Mammary microvascular endothelial cell (primary cell): Measurements from ENCODE around the gene PCDHGA1. TPM values are rescaled to one million over a fixed set of nuclear protein-coding genes. Genes with fewer than 3 reads are reported as not detected.

ENCODE experiments used
- total RNA-seq: library from RNA; depleted of rRNA; stranded (reverse); fragments of >200 nt; gene quantifications from 2 replicates; pipeline ENCODE4 v1.2.3, GENCODE V29; 2015

PCDHGA1 gene
- total RNA-seq, 1 donor from 2014 or later = 0.20 TPM

DNA sequence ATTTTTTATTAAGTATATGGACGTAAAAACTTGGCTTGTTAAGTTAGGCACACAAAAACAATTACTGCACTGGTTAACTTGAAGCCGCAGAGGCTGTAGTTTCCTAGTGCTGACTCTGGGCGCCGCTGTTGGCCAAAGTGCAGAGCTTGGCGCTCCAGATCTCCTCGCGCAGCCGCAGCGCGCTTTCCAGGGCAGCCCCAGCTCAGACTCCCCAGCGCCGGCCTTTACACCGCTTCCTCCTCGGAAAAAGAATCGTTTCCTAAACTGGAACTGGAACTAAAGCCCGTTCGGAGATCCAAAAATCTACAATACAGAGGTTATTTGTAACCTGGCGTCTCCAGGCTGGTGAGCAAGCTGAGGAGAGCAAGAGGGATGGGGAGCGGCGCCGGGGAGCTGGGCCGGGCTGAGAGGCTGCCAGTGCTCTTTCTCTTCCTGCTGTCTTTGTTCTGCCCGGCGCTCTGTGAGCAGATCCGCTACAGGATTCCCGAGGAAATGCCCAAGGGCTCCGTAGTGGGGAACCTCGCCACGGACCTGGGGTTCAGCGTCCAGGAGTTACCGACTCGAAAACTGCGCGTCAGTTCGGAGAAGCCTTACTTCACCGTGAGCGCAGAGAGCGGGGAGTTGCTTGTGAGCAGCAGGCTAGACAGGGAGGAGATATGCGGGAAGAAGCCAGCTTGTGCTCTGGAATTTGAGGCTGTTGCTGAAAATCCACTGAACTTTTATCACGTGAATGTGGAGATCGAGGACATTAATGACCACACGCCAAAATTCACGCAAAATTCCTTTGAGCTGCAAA, 67.6 kb downstream of the PCDHGA1 start, which contains the start of gene PCDHGB5:
Gene PCDHGB5, plus strand, starts transcription at position 192 of the 796 bp plus-strand sequence. Its CDS starts 181 bp downstream, at position 373.

GRCh38 chr5:141402553-141403243, 72.4 kb downstream of the PCDHGA1 start, which contains the start of gene PCDHGA9:
PCDHGA9 (plus strand) TSS chr5:141402778; CDS start chr5:141402953, 175 bp downstream.

DNA sequence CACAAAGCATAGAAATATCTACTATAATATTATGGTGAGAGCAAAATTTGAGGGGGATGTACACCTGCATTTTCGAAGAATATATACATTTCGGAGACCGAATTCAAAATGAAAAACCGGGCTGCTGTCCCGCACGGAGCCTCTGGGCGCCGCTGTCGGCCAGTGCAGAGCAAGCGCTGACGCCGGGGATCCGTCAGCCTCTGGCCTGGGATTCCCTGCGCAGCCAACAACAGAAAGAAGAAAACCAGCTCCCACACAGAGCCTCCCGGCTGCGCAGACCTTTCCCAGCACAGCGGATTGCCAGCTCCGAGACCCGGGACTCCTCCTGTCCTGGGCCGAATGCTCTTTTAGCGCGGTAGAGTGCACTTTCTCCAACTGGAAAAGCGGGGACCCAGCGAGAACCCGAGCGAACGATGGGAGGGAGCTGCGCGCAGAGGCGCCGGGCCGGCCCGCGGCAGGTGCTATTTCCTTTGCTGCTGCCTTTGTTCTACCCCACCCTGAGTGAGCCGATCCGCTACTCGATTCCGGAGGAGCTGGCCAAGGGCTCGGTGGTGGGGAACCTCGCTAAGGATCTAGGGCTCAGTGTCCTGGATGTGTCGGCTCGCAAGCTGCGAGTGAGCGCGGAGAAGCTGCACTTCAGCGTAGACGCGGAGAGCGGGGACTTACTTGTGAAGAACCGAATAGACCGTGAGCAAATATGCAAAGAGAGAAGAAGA, 77.6 kb downstream of the PCDHGA1 start, which contains the start of gene PCDHGB6:
Gene PCDHGB6, plus strand, starts transcription at position 232 of the 716 bp plus-strand sequence. Its CDS starts 182 bp downstream, at position 414.

DNA sequence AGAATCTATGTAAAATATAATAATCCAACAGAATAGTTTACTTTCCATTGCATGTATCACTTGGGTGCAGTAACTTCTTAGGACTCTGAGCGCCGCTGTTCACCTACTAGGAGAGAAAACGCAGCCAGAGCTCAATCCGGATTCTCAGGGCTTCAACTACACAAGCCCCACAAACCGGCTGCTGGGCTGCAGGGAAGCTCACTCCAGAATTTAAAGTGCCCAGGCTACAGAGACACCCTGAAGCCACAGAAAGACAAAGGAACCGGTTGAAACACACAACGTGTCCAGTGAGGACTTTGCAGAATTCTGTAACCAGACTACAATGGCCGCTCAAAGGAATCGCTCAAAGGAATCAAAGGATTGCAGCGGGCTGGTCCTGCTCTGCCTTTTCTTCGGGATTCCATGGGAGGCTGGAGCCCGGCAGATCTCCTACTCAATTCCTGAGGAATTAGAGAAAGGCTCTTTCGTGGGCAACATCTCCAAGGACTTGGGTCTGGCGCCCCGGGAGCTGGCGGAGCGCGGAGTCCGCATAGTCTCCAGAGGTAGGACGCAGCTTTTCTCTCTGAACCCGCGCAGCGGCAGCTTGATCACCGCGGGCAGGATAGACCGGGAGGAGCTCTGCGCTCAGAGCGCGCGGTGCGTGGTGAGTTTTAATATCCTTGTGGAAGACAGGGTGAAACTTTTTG, 82.7 kb downstream of the PCDHGA1 start, which contains the start of gene PCDHGA10:
Gene PCDHGA10, plus strand, starts transcription at position 134 of the 686 bp plus-strand sequence. Its CDS starts 189 bp downstream, at position 323.

DNA sequence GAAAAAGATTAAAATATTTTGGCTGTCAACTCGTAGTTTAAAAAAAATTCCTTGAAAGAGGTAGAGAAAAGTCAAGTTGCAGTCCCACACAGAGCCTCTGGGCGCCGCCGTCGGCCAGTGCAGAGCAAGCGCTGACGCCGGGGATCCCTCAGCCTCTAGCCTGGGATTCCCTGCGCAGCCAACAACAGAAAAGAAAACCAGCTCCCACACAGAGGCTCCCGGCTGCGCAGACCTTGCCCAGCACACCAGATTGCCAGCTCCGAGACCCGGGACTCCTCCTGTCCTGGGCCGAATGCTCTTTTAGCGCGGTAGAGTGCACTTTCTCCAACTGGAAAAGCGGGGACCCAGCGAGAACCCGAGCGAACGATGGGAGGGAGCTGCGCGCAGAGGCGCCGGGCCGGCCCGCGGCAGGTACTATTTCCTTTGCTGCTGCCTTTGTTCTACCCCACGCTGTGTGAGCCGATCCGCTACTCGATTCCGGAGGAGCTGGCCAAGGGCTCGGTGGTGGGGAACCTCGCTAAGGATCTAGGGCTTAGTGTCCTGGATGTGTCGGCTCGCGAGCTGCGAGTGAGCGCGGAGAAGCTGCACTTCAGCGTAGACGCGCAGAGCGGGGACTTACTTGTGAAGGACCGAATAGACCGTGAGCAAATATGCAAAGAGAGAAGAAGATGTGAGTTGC, 87.3 kb downstream of the PCDHGA1 start, which contains the start of gene PCDHGB7:
Gene PCDHGB7, plus strand, starts transcription at position 184 of the 679 bp plus-strand sequence. Its CDS starts 183 bp downstream, at position 367.

GRCh38 chr5:141420855-141421488, 90.7 kb downstream of the PCDHGA1 start, which contains the start of gene PCDHGA11:
PCDHGA11 (plus strand) TSS chr5:141421051; CDS start chr5:141421228, 177 bp downstream.

DNA sequence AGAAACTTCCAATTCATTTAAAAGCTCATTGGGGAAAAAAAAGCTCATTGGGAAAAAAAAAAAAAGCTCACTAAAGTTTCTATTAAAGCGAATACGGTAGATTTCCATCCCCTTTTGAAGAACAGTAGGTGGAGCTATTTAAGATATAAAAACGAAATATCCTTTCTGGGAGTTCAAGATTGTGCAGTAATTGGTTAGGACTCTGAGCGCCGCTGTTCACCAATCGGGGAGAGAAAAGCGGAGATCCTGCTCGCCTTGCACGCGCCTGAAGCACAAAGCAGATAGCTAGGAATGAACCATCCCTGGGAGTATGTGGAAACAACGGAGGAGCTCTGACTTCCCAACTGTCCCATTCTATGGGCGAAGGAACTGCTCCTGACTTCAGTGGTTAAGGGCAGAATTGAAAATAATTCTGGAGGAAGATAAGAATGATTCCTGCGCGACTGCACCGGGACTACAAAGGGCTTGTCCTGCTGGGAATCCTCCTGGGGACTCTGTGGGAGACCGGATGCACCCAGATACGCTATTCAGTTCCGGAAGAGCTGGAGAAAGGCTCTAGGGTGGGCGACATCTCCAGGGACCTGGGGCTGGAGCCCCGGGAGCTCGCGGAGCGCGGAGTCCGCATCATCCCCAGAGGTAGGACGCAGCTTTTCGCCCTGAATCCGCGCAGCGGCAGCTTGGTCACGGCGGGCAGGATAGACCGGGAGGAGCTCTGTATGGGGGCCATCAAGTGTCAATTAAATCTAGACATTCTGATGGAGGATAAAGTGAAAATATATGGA, 100.2 kb downstream of the PCDHGA1 start, which contains the start of gene PCDHGA12:
Gene PCDHGA12, plus strand, starts transcription at position 176 of the 782 bp plus-strand sequence. Its CDS starts 253 bp downstream, at position 429.

GRCh38 chr5:141475625-141476131, 145.4 kb downstream of the PCDHGA1 start, which contains the start of gene PCDHGC3:
PCDHGC3 (plus strand) TSS chr5:141475966; CDS start chr5:141476117, 151 bp downstream.

GRCh38 chr5:141484641-141485311, 154.5 kb downstream of the PCDHGA1 start, which contains the start of gene PCDHGC4:
PCDHGC4 (plus strand) TSS chr5:141485030; CDS start chr5:141485174, 144 bp downstream.

DNA sequence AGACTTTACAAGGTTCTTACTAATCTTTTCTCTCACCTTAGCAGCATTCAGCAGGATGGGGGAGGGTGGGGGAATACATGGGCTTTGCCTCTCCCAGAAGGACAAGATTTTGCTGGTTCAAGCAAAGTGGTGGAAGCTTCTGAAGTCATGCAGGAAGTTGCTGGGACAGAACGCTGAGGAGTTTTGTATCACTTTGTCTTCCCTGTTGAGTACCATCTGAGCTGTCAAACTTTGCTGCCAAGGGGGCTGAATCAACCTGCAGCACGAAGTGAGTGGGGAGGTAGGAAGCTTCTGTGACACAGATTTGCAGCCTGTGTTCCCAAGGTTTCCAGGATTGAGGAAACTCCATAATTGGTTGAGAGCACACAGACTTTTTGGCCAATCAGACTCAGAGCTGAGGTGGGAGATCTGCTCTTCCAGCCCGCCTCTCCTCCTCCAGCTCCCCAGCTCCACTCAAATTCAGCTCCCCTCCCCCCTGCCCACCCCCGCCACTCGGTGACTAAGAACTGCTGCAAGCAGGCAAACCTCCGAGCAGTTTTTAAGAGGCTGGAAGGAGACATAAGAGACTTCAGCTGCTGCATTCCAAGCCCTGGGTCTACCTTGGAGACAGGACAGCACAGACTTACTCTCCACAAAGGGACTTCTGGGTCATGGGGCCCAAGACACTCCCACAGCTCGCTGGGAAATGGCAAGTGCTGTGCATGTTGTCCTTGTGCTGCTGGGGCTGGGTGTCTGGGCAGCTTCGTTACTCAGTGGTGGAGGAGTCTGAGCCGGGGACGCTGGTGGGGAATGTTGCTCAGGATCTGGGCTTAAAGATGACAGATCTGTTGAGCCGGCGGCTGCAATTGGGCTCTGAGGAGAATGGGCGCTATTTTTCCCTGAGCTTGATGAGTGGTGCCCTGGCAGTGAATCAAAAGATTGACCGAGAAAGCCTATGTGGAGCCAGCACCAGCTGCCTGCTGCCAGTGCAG, 158.6 kb downstream of the PCDHGA1 start, which contains the start of gene PCDHGC5:
Gene PCDHGC5, plus strand, starts transcription at position 491 of the 971 bp plus-strand sequence. Its CDS starts 160 bp downstream, at position 651.

Other genes with a start within 250 kb of the PCDHGA1 start
- gene PCDHB2, start 235.9 kb upstream of the PCDHGA1 start, total RNA-seq = 0.40 and 1.7 TPM in 2 replicates
- gene PCDHB3, start 230.0 kb upstream of the PCDHGA1 start, total RNA-seq = 0.30 and 0.47 TPM in 2 replicates
- gene PCDHB4, start 208.7 kb upstream of the PCDHGA1 start, total RNA-seq = 0.07 and 0.10 TPM in 2 replicates
- 0.15 and 0.47 TPM in 2 replicates for gene PCDHB5, start 195.3 kb upstream of the PCDHGA1 start, total RNA-seq
- gene PCDHB6, start 180.5 kb upstream of the PCDHGA1 start, total RNA-seq = not detected in 2 replicates
- 0.05 and 0.07 TPM in 2 replicates for gene PCDHB7, start 157.9 kb upstream of the PCDHGA1 start, total RNA-seq
- 0.25 TPM in 1 of 2 replicates, not detected in the other for gene PCDHB8, start 152.7 kb upstream of the PCDHGA1 start, total RNA-seq
- under 0.01 and 0.25 TPM in 2 replicates for gene PCDHB16, start 148.1 kb upstream of the PCDHGA1 start, total RNA-seq
- gene PCDHB9, start 143.4 kb upstream of the PCDHGA1 start, total RNA-seq = 0.15 and 0.27 TPM in 2 replicates
- gene PCDHB10, start 138.2 kb upstream of the PCDHGA1 start, total RNA-seq = 0.53 and 0.59 TPM in 2 replicates
- not detected in 2 replicates for gene PCDHB11, start 130.9 kb upstream of the PCDHGA1 start, total RNA-seq
- gene PCDHB12, start 121.8 kb upstream of the PCDHGA1 start, total RNA-seq = 0.05 and 0.13 TPM in 2 replicates
- 0.30 and 0.33 TPM in 2 replicates for gene PCDHB13, start 116.6 kb upstream of the PCDHGA1 start, total RNA-seq
- gene PCDHB14, start 107.2 kb upstream of the PCDHGA1 start, total RNA-seq = 0.20 and 0.30 TPM in 2 replicates
- gene PCDHB15, start 85.1 kb upstream of the PCDHGA1 start, total RNA-seq = 0.15 and 0.40 TPM in 2 replicates
- 0.15 TPM in 1 of 2 replicates, not detected in the other for gene SLC25A2, start 26.5 kb upstream of the PCDHGA1 start, total RNA-seq
- gene TAF7, start 9.7 kb upstream of the PCDHGA1 start, total RNA-seq = 44.8 and 50.7 TPM in 2 replicates
- 0.73 and 0.79 TPM in 2 replicates for gene PCDHGA2, start 8.2 kb downstream of the PCDHGA1 start, total RNA-seq
- gene PCDHGA3, start 13.3 kb downstream of the PCDHGA1 start, total RNA-seq = 0.13 and 0.49 TPM in 2 replicates
- 0.44 and 0.60 TPM in 2 replicates for gene PCDHGB1, start 19.6 kb downstream of the PCDHGA1 start, total RNA-seq
- gene PCDHGA4, start 24.5 kb downstream of the PCDHGA1 start, total RNA-seq = 2.8 and 3.9 TPM in 2 replicates
- 2.9 and 3.3 TPM in 2 replicates for gene PCDHGB2, start 29.5 kb downstream of the PCDHGA1 start, total RNA-seq
- 0.53 and 0.79 TPM in 2 replicates for gene PCDHGA5, start 33.6 kb downstream of the PCDHGA1 start, total RNA-seq
- gene PCDHGB3, start 39.7 kb downstream of the PCDHGA1 start, total RNA-seq = 0.67 and 1.4 TPM in 2 replicates
- 0.73 and 1.2 TPM in 2 replicates for gene PCDHGA6, start 43.4 kb downstream of the PCDHGA1 start, total RNA-seq
- gene PCDHGA7, start 52.2 kb downstream of the PCDHGA1 start, total RNA-seq = 0.80 and 1.1 TPM in 2 replicates
- gene PCDHGB4, start 57.2 kb downstream of the PCDHGA1 start, total RNA-seq = 3.3 and 4.2 TPM in 2 replicates
- gene PCDHGA8, start 62.1 kb downstream of the PCDHGA1 start, total RNA-seq = 0.15 and 0.33 TPM in 2 replicates
- gene PCDHGB5, start 67.4 kb downstream of the PCDHGA1 start, total RNA-seq = 7.9 and 8.3 TPM in 2 replicates
- gene PCDHGA9, start 72.3 kb downstream of the PCDHGA1 start, total RNA-seq = 1.2 and 1.8 TPM in 2 replicates
- gene PCDHGB6, start 77.5 kb downstream of the PCDHGA1 start, total RNA-seq = 0.73 and 1.2 TPM in 2 replicates
- gene PCDHGA10, start 82.5 kb downstream of the PCDHGA1 start, total RNA-seq = 1.7 and 2.6 TPM in 2 replicates
- 3.1 and 5.3 TPM in 2 replicates for gene PCDHGB7, start 87.2 kb downstream of the PCDHGA1 start, total RNA-seq
- 4.4 and 4.6 TPM in 2 replicates for gene PCDHGA11, start 90.5 kb downstream of the PCDHGA1 start, total RNA-seq
- 4.7 and 5.9 TPM in 2 replicates for gene PCDHGA12, start 100.0 kb downstream of the PCDHGA1 start, total RNA-seq
- gene PCDHGC3, start 145.5 kb downstream of the PCDHGA1 start, total RNA-seq = 18.0 and 18.2 TPM in 2 replicates
- gene PCDHGC4, start 154.5 kb downstream of the PCDHGA1 start, total RNA-seq = 0.20 and 0.44 TPM in 2 replicates
- 0.15 and 0.20 TPM in 2 replicates for gene PCDHGC5, start 158.6 kb downstream of the PCDHGA1 start, total RNA-seq